HepG2 (cell line): ENCODE data around the gene TUT4.

ENCODE experiments used
- CBX2 ChIP-seq, 2 experiments: fragments of 200-600 bp in 1 of 2; sonication (generic); formaldehyde crosslinking in 1 of 2; IDR thresholded peaks; 2 replicates each; pipeline versions ENCODE4 v1.7.0 to v1.8.1; 2018 to 2022; ENCODE audit warnings: low read depth in 2 of 2, low read length in 1 of 2, mild to moderate bottlenecking in 1 of 2, missing genetic modification reagents in 1 of 2
- CREB1 ChIP-seq, 2 experiments: fragments of 450-650 bp in 1 of 2; IDR thresholded peaks; 2 replicates each; pipeline ENCODE4 v1.6.1; 2016 to 2017; ENCODE audit warnings: control low read depth in 1 of 2, mild to moderate bottlenecking in 1 of 2, missing compliant biosample characterization in 1 of 2, missing genetic modification characterization in 1 of 2
- CTCF ChIP-seq: sonication (generic); formaldehyde crosslinking; IDR thresholded peaks from 2 replicates; pipeline ENCODE4 v1.5.0; 2020; ENCODE audit warnings: mild to moderate bottlenecking, missing genetic modification reagents, moderate library complexity
- FOXM1 ChIP-seq: sonication (generic); formaldehyde crosslinking; IDR thresholded peaks from 2 replicates; pipeline ENCODE4 v1.5.0; 2020; ENCODE audit warnings: missing genetic modification reagents
- HOXA7 ChIP-seq: sonication (generic); formaldehyde crosslinking; IDR thresholded peaks from 2 replicates; pipeline ENCODE4 v1.8.1; 2022; ENCODE audit warnings: mild to moderate bottlenecking, missing genetic modification reagents, moderate library complexity
- ISL2 ChIP-seq: sonication (generic); formaldehyde crosslinking; IDR thresholded peaks from 2 replicates; pipeline ENCODE4 v1.5.0; 2020; ENCODE audit warnings: missing genetic modification reagents
- ZNF691 ChIP-seq: sonication (generic); formaldehyde crosslinking; IDR thresholded peaks from 2 replicates; pipeline ENCODE4 v1.4.0; 2020; ENCODE audit warnings: missing genetic modification reagents, low read depth, mild to moderate bottlenecking, borderline replicate concordance
- TF ChIP-seq, protein P1 (sequence below): conservative IDR thresholded peaks from 2 replicates; pipeline ENCODE4 v1.6.1; 2018; ENCODE audit warnings: missing genetic modification reagents

DNA sequence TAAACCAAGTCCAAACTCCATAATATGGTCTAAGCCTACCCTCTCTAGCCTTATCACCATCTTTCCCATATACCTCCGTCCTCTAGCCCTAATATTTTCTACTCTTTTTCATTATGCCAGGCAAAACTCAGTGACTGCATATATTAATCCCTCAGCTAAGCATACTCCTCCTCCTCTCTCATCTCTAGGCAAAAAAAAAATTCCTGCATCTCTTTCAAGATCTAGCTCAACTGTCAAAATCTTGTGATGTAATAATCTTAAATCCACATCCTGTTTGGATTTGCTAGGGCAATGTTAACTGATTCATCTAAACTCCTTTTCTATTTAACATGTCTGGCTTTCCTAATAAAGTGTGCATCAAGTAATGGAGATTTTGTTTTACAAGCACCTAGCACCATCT is 128.1 kb downstream of the TUT4 start:
- TF ChIP-seq ZNF691 (no peak), CBX2 (IDR thresholded peaks at IDR 0.05; ENCODE audit: low read depth, low read length) (no peak), CBX2 (CRISPR knock-in tag; IDR thresholded peaks at IDR 0.05; ENCODE audit: low read depth) (no peak), ISL2 (CRISPR knock-in tag) (no peak), CTCF (CRISPR knock-in tag) (no peak), FOXM1 (CRISPR knock-in tag) (no peak), HOXA7 (CRISPR knock-in tag) (no peak), CREB1 (IDR thresholded peaks at IDR 0.05) (no peak), CREB1 (CRISPR knock-in tag; IDR thresholded peaks at IDR 0.05) (no peak)
- TF ChIP-seq, protein P1, sequence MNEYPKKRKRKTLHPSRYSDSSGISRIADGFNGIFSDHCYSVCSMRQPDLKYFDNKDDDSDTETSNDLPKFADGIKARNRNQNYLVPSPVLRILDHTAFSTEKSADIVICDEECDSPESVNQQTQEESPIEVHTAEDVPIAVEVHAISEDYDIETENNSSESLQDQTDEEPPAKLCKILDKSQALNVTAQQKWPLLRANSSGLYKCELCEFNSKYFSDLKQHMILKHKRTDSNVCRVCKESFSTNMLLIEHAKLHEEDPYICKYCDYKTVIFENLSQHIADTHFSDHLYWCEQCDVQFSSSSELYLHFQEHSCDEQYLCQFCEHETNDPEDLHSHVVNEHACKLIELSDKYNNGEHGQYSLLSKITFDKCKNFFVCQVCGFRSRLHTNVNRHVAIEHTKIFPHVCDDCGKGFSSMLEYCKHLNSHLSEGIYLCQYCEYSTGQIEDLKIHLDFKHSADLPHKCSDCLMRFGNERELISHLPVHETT (CRISPR knock-in tag): no peak
